ENCODE measurements around the gene MPST. TPM values are rescaled to one million over a fixed set of nuclear protein-coding genes. Genes with fewer than 3 reads are reported as not detected.

The MPST gene
- total RNA-seq, 1 experiment from 2014 or later, result 40.1 TPM

DNA sequence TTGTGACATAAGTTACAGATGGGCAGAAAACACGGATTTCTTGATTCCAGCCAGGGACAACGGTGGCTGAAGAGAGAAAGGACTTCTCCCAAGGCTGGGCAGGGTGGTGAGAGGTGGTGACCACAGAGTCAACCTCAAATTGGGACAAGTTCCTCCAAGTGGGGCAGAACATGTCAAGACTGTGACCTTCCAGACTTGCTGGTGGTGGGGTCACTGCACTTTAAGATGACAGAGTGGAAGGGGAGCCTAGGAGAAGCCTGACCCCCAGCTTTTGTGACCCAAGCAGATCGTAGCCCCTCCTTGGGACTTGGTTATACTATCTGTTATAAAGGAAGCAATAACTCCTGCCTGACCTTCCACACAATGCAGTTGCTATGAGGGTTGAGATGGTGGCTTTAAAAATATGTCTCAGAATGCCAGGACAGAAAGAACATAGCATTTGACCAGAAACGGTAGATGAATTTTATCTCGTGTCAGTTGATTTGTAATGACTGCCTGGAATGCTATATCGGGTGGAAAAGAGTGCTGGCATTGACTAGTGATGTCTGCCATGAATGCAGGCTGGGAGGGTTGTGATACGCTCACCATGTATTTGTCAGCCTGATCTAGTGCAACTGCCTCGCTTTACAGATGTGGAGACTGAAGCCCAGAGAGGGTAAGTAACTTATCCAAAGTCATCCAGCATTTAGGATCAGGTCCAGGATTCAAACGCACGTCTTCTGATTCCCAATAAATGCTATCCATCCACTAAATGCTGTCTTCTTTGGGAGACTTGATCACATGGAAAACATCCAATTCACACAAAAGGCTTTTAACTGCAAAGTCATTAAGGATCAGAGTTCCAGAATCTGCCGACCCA is 18.6 kb upstream of the MPST start:
- no peak for DNase-seq (ENCODE audit: low read depth)

DNA sequence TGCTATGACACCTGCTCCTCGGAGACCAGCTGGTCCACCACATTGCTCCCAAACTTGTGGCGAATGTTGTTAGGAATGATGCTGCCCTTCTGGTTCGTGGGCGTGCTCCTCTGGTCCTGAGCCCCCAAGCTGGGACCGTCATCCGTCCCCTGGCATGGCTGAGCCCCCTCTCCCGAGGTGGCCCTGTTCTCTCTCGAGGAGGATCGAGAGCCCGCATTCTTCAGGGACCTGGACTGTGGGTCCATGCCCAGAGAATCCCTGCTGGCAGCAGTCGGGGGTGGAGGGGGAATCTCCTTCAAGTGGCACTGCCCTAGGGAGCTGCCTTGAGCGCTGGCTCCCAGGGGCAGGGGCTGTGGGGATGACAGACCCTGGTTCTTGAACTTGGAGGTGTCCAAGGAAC is 17.7 kb upstream of the MPST start:
- DNase-seq (ENCODE audit: low read depth), result no peak

DNA sequence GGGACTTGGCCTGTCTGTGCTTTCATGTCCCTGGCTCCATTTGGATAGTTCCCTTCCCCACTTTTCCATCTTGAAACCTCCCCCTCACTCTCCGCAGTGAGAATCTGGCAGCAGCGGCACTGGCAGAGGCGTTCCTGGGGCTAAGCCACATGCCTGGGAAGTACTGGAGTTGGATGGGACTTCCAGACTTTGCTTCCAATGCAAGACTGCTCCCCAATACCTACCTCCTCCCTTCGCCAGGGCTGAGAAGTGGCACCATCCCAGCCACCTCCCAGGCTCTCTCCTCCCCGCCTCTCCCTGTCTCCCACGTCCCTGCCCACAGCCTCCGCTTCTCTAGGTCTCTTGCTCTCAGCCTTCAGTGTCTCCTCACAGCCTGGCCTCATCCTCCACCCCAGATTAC is 16.9 kb upstream of the MPST start:
- DNase-seq (ENCODE audit: low read depth), result no peak

DNA sequence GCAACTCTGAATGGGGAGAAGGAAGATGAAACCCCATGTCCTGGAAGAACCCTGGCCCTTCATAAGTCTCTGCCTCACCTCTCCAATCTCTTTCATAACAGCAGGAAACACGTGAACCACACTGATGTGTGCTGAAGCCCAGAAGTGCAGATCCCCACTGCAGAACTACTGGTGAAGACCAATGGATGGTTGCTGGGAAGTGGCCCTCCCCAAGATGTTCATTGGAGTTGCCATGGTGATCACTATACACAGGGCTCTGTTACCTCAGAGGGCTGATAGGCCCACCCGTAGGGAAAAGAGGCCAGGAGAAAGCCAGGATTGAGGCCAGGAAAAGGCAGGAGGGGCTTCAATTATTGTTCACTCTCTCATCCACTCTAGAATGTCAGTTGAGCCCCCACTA is 11.9 kb upstream of the MPST start:
- DNase-seq (ENCODE audit: low read depth), result no peak

DNA sequence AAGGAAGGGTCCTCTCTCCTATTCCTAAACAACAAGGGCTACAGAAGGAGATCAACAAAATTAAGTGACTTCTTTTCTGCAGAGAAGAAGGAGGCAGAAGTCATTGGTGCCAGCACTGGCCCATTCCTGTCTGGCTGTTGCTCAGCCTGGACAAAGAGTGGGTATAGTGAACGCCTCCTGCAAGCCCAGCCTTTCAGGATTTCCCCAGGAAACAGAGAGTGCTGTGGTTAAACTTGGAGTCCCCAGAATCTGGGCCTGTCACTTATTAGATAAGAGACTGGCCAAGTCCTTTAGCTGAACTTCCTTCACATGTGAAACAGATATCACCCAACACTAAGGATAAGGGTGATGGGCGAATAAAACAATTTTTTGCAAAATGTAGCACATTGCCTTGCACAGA is 11.2 kb upstream of the MPST start:
- DNase-seq (ENCODE audit: low read depth), result no peak

DNA sequence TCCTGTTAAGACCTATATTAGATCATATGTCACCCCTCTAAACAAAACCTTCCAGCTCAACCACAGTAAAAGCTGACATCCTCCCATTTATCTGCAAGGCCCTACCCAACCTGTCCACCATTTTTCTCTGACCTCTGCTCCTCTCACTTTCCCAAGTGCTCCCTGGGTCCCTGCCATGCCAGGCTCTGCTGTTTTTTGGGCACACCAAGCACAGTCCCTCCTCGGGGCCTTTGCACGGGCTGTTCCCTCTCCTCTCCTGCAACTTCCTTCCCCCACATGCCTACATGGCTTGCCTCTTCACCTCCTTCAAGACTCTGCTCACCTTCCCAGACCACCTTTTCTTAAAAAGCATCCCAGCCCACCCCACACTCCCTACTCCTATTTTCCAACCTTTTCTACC is 10.1 kb upstream of the MPST start:
- DNase-seq (ENCODE audit: low read depth), result no peak

DNA sequence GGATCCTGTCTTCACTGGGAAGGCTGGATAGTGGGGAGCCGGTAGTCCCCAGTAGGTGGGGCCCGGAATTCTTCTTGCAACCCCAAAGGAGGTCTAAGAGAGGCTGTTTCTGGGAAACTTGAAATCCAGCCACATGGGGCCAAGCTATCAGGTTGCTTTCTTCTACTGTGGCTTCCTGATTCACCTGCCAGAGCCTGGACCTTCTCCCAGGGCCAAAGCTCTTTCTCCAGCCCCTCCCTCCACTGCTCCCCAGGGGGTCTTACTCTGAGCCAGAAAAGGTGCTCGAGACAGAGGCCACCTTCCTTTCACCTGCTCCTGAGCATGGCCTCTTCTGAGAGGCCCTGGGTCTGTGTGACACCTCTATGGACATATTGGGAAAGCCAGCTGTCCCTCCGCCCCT is 9.4 kb upstream of the MPST start:
- no peak for DNase-seq (ENCODE audit: low read depth)

DNA sequence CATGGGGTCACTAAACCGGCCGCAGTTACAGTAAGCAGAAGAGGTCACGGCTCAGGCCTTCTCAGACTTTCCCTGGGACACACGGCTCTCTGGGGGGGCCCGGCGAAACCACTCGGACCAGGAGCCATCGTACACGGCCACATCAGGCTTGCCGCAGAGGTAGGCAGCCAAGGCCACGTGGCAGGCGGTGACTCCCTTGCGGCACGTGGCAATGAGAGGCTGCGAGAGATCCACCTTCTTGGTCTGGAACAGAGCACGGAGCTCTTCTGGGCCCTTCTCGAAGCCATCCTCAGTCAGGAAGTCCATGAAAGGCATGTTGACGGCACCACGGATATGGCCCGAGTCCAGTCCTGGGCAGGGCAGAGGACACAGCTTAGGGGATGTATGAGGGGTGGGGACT is 8.6 kb upstream of the MPST start:
- DNase-seq (ENCODE audit: low read depth), result no peak

DNA sequence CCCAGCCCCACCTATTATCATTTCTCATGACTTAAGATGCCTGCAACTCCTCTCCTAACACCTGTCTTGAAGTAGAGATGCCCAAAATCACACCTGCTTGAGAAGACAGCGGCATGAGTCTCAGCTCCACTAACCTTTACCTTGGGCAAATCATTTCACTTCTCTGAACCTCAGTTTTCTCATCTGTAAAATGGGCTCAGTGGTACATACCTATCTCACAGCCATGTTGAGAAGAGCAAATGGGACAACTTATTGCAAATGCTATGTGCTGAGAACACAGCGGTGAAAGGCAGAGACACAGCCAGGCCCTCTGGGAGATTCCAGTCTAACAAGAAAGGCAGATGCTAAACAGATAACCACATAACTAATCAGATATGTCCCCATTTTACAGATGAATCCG is 8.1 kb upstream of the MPST start:
- DNase-seq (ENCODE audit: low read depth), result no peak

DNA sequence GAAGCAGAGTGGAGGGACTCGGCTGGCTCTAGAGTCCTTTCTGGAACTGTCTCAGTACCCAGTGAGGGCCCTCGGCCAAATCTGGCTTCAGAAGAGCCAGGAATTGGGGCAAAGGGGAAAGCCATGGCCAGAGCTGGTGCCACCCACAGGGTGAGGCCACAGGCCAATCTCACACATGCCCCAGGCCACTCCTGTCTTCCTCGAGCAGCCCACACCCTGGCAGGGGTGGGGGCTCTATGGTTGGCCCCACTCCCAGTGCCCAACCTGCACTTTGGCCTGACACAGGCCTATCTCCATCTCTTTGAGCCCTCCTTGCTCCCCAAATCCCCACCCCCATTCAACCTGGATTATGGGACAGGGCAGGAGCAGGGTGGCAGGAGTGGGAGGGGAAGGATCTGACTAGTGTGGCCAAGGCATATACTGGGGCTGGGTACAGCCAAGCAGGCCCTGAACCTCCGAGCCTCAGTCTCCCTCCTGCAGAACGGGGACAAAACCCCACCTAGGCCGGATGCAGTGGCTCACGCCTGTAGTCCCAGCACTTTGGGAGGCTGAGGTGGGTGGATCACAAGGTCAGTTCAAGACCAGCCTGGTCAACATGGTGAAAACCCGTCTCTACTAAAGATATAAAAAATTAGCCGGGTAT is 7.2 kb upstream of the MPST start:
- no peak for DNase-seq (ENCODE audit: low read depth)

DNA sequence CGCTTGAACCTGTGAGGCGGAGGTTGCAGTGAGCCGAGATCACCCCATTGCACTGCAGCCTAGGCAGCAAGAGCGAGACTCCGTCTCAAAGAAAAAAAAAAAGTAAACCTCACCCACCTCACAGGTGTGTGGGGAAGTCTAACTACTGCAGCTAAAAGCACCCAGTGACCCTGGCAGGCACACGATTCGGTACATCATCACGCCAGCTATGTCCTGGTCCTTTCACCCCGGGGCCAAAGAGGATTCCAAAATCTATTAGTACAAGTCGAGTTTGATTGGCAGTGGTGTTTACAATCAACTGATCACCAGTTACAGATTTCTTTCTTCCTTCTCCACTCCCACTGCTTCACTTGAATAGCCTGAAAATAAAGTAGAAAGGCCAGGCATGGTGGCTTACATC is 6.6 kb upstream of the MPST start:
- DNase-seq (ENCODE audit: low read depth), result no peak

DNA sequence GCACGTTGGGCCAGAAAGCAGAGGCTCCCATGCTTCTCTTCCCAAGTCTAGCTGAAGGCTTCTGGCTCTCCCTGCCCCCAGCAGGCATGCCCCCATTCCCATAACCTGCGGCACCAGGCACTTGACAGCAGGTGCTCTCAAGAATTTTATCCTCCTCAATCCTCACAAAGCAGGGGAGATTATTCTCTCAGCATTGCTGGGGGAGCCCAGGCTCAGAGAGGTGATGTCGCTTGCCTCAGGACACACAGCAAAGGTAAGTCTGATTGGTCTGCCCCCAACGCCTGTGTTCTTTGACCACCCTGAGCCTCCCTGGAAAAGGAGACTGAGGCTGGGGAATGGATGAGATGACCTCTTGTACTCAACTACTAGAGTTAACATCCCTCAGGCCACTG is 5.1 kb upstream of the MPST start:
- no peak for DNase-seq (ENCODE audit: low read depth)

DNA sequence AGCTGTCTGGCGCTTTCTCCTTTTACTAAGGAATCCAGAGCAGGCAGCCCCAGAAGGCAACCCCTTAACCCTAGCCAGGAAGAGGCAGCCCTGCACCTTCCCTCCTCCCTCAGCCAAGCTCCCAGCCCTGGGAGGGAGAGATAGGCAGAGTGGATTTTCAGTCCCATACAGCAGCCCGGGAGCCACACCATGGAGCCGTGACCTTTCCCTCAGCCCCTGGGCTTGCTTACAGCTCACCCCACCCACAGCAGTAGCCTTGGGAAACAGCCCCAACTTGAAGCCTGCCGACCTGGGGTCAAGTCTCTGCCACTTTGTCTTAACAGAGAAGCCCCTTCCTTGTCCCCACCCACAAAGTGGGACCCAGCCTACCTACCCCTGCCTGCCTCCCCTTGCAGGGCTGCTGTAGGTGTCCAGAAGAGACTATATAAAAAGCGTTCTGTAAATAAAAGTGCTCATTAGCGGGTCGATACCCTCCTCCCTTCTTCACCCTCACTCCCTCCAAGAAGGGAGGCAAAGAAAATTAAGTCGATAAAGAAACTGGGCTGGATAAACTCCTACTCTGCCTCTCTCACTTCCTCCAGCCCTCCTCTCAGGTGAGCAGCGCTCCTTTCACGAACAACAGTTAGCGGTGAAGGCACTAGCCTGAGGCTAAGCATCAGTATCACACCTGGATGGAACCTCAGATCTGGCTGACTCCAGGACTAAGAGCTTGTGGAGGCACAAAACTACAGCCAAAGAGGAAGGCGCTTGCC is 4.5 kb upstream of the MPST start:
- no peak for DNase-seq (ENCODE audit: low read depth)

DNA sequence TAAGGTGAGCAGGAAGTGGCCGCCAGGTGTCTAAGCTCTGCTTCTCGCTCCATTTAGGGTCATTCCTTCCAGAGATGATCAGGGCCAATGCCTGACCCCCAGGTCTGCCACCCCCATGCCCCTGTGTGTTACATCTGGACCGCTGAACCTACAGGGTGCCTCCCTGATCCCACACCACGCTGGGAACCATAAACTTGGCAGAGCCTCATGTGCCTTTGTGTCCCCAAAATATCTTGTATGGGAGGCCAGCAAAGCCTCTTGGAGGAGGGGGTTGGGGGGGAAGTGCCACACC is 4.0 kb upstream of the MPST start:
- no peak for DNase-seq (ENCODE audit: low read depth)

DNA sequence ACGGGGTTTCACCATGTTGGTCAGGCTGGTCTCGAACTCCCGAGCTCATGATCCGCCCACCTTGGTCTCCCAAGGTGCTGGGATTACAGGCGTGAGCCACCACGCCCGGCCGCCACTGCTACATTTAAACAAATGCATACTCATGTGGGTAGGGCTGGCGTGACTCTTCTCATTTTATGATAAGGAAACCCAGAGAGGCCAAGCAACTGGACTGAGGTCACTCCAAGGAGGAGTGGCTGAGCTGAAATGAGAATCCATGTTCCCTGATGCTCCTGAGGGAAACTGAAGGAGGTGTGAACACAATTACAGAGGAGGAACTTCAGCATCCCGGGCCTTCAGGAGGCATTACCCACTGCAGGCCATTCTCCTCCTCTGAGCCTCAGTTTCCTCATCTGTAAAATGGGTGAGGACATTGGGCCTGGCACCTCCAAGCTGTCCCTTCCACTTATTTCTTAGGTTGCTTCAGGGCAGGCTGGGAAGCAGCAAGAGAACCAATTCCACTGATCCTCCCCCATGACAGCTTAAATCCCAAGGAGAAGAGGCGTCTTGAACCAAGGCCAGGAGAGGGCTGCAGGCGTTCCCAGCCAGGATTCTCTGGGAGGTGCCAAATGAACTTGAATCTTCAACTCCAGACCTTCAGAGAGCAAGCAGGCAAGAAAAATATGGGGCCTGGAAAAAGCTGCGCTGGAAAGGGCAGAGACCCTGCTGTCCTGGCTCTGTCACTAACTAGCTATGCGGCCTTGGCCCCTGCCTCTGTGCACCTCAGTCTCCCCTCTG is 3.2 kb upstream of the MPST start:
- no peak for DNase-seq (ENCODE audit: low read depth)

DNA sequence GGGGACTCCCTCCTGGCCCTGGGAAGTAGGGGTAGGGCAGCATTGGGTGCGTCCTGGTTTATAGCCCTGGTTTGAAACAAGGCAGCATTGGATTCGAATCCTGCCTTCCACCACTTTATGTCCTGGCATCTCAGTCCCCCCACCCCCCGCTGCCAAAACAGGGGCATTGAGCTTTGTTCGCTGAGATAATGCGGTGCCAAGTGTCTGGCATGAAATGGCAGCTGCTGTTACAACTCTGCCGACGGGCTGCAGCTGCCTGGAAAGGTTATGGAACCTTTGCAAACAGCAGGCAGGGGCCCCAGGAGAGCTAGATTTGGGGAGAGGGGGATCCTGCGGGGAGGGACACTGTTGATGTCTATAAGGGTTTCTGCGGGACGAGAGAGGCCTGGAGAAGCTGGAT is 2.2 kb upstream of the MPST start:
- no peak for DNase-seq (ENCODE audit: low read depth)

DNA sequence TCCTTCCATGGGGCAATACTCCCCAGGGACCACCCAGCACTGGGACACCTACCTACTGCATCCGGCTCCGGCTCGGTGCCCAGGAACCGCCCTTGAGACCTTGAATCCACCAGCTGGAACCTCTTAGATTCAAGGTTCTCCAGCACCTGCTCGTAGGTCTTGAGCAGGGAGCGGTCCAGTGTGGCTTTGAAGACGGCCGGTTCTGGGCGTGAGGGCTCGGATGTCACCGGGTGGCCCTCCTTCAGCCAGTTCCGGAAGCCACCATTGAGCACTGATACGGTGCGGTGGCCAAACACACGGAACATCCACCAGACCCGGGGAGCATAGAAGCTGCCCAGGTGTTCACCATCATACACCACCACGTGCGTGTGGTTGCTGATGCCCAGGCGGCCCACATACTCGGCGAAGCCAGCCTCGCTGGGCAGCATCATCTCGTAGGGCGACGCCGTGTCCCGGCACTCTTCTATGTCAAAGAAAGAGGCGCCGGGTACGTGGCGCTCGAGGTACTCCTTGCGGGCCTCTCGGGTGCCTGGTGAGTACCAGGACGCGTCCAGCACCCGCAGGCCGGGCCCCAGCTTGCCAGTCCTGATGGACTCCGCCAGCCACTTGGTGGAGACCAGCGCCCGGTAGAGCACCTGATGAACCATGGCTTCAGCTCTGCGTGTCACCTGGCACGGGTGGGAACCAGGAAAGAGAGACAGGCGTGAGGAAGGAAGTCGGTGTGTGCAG is 1.3 kb upstream of the MPST start:
- DNase-seq (ENCODE audit: low read depth), result no peak

DNA sequence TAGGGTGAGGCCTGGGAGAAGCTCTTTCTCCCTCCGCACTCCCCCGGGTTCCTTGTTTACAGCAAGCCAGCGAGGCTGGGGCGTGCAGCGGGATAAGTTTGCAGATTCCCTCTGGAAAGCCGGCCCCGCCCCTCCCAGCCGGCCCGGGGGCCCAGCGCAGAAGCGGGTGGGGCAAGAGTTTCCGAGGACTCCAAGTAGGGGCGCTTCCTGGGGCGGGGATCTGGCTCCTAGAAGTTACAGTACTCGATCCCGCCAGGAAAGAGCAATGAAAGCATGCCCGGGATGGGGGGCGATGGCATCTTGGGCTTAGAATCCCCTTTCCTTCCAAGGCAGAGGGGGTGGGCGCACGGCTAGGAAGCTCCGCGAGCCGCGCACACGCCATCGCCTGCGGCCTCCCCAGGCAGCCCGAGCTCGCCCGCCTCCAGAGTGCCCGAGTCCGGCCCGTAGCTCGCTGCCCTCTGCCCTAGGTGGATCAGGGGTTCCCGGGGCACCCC is 680 bp upstream of the MPST start:
- peak; percentile 57 for DNase-seq (ENCODE audit: low read depth)

DNA sequence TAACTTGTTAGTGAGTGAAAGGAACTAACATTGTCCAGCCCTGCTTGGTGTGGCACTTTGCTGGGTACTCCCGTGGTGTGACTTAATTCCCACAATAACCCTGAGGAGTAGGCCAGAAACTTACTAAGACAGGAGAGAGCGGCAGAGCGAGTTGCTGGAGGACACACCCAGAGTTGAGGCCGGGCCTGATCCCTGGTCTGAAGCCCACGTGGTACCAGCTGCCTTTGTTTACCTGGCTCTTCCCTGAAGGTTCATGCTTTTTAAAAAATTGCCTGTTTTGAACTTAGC is 594 bp downstream of the MPST start:
- DNase-seq (ENCODE audit: low read depth), result peak; percentile 33

DNA sequence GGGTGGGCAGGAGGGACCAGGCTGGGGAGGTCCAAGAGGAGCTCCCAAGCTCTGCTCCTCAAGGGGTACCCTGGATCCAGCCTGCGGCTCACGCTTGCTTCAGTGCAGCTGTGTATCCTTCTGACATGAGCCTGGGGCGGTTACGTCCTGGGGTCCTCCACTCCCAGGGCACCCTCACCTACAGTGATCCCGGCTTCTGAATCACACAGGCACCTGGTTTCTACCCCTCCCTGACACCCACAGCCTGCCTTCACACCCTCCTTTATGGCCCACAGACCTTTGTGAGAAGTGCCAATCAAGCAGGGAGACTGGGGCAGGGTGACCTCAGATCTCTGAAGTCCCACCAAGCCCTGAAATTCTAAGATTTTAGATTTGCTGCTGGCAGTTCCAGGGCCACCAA is 1.5 kb downstream of the MPST start:
- DNase-seq (ENCODE audit: low read depth), result no peak

DNA sequence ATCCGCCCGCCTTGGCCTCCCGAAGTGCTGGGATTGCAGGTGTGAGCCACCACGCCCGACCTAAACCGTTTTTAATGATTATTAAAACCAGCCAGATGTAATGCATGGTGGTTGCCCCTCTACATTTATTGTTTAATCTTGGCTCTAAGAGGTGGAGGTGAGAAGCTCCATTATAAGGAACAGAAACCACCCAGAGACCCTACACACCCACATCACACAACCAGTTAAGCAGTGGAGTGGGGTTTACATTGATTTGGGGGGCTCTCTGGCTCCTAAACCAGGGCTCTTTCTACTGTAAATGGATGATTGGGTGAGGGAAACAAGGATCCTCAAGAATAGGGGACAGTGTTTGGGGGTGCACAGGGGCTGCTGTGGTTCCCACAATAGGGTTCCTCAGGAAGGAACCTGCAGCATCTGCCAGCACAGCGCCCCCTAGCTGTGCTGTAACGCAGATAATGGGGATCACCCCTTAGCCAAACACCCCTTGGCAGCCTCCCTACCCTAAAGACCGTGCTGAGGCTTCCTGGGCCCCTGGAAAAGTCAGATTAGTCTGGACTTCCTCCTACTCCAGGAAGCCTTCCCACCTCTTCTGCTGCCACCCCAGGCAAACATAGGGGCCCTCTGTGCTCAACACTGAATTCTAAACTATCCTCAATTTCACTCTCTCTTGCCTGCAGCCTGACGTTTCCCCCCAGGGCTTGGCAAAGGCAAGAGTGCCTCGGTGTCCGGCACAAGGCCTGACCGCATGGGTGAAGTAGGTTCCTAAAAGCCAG is 2.4 kb downstream of the MPST start:
- peak; percentile 32 for DNase-seq (ENCODE audit: low read depth)

Data from RPMI7951 (cell line).